H9 (cell line): Measurements from ENCODE around the gene C1orf21. TPM values are rescaled to one million over a fixed set of nuclear protein-coding genes. Genes with fewer than 3 reads are reported as not detected.

Source experiments
- DNase-seq: peaks from one replicate; pipeline ENCODE4 v3.0.0-alpha.2; 2017
- H2AFZ ChIP-seq: one replicate; pipeline ENCODE4 v1.6.1; 2013; ENCODE audit warnings: mild to moderate bottlenecking, low read length, control low read depth, moderate library complexity
- H2AK5ac ChIP-seq: 2 replicates; pipeline ENCODE4 v1.6.1; 2013; ENCODE audit warnings: low read length, control low read depth, mixed read lengths; ENCODE audit not compliant: insufficient read length
- H2BK120ac ChIP-seq: one replicate; pipeline ENCODE4 v1.6.1; 2013; ENCODE audit warnings: low read depth, mild to moderate bottlenecking, low read length, control low read depth, inconsistent platforms; ENCODE audit not compliant: poor library complexity, severe bottlenecking
- H2BK12ac ChIP-seq: 2 replicates; pipeline ENCODE4 v1.6.1; 2013; ENCODE audit warnings: low read length, control low read depth, mixed read lengths, low read depth; ENCODE audit not compliant: insufficient read length
- H2BK15ac ChIP-seq: 2 replicates; pipeline ENCODE4 v1.6.1; 2013; ENCODE audit warnings: low read depth, low read length, control low read depth
- H2BK20ac ChIP-seq: one replicate; pipeline ENCODE4 v1.6.1; 2013; ENCODE audit warnings: low read depth, mild to moderate bottlenecking, low read length, control low read depth, inconsistent platforms; ENCODE audit not compliant: poor library complexity, severe bottlenecking
- H2BK5ac ChIP-seq: 2 replicates; pipeline ENCODE4 v1.6.1; 2013; ENCODE audit warnings: low read length, control low read depth, mixed read lengths; ENCODE audit not compliant: insufficient read length
- H3K14ac ChIP-seq: 2 replicates; pipeline ENCODE4 v1.6.1; 2013; ENCODE audit warnings: low read length, control low read depth; ENCODE audit not compliant: insufficient read depth
- H3K18ac ChIP-seq: 2 replicates; pipeline ENCODE4 v1.6.1; 2013; ENCODE audit warnings: low read depth, mild to moderate bottlenecking, mixed read lengths, low read length, control low read depth; ENCODE audit not compliant: insufficient read length
- H3K23ac ChIP-seq: 2 replicates; pipeline ENCODE4 v1.6.1; 2013; ENCODE audit warnings: low read length, control low read depth, mixed read lengths, low read depth; ENCODE audit not compliant: insufficient read length
- H3K23me2 ChIP-seq: 2 replicates; pipeline ENCODE4 v1.6.1; 2013; ENCODE audit warnings: low read depth, mild to moderate bottlenecking, mixed read lengths, low read length, control low read depth; ENCODE audit not compliant: insufficient read length, poor library complexity, severe bottlenecking
- H3K27ac ChIP-seq: 2 replicates; pipeline ENCODE4 v1.5.1; 2013; ENCODE audit warnings: low read length, control low read depth, mixed read lengths, low read depth; ENCODE audit not compliant: insufficient read length
- H3K27me3 ChIP-seq: 2 replicates; pipeline ENCODE4 v1.6.1; 2013; ENCODE audit warnings: low read length, control low read depth, inconsistent platforms; ENCODE audit not compliant: insufficient read depth
- H3K4ac ChIP-seq: 2 replicates; pipeline ENCODE4 v1.6.1; 2013; ENCODE audit warnings: low read depth, mild to moderate bottlenecking, control low read depth, inconsistent platforms, low read length, moderate library complexity
- H3K4me1 ChIP-seq: 2 replicates; pipeline ENCODE4 v1.6.1; 2013; ENCODE audit warnings: low read length, control low read depth, inconsistent platforms; ENCODE audit not compliant: insufficient read depth
- H3K4me2 ChIP-seq: 2 replicates; pipeline ENCODE4 v1.6.1; 2013; ENCODE audit warnings: low read length, control low read depth, mixed read lengths; ENCODE audit not compliant: insufficient read length, insufficient read depth
- H3K56ac ChIP-seq: 2 replicates; pipeline ENCODE4 v1.6.1; 2013; ENCODE audit warnings: low read depth, mild to moderate bottlenecking, mixed read lengths, low read length, control low read depth; ENCODE audit not compliant: insufficient read length
- H3K79me1 ChIP-seq: 2 replicates; pipeline ENCODE4 v1.6.1; 2013; ENCODE audit warnings: low read depth, mild to moderate bottlenecking, moderate library complexity, low read length, control low read depth, inconsistent platforms; ENCODE audit not compliant: insufficient read depth, poor library complexity, severe bottlenecking
- H3K79me2 ChIP-seq: 2 replicates; pipeline ENCODE4 v1.6.1; 2013; ENCODE audit warnings: low read length, control low read depth, inconsistent platforms; ENCODE audit not compliant: insufficient read depth
- H3K9ac ChIP-seq: 2 replicates; pipeline ENCODE4 v1.6.1; 2013; ENCODE audit warnings: low read length, control low read depth, mixed read lengths; ENCODE audit not compliant: insufficient read length; ENCODE audit errors: extremely low read depth
- H3K9me3 ChIP-seq: one replicate; pipeline ENCODE4 v1.6.1; 2013; ENCODE audit warnings: low read depth, low read length, inconsistent platforms; ENCODE audit not compliant: control insufficient read depth
- H3T11ph ChIP-seq: one replicate; pipeline ENCODE4 v1.6.1; 2013; ENCODE audit warnings: mild to moderate bottlenecking, low read length, control low read depth, inconsistent platforms
- H4K20me1 ChIP-seq: one replicate; pipeline ENCODE4 v1.6.1; 2013; ENCODE audit not compliant: control insufficient read depth, insufficient read length, insufficient read depth
- H4K5ac ChIP-seq: 2 replicates; pipeline ENCODE4 v1.6.1; 2013; ENCODE audit warnings: low read depth, mild to moderate bottlenecking, mixed read lengths, low read length, control low read depth; ENCODE audit not compliant: insufficient read length
- H4K8ac ChIP-seq: replicated peaks from 2 replicates; pipeline ENCODE4 v1.6.1; 2013; ENCODE audit warnings: low read length, control low read depth, mixed read lengths, low read depth; ENCODE audit not compliant: insufficient read length
- H4K91ac ChIP-seq: 2 replicates; pipeline ENCODE4 v1.6.1; 2013; ENCODE audit warnings: low read depth, mild to moderate bottlenecking, moderate library complexity, mixed read lengths, low read length, control low read depth; ENCODE audit not compliant: insufficient read length
- H3K27ac Mint-ChIP-seq, 3 experiments: 2 replicates in 2 of 3; 3 replicates in 1 of 3; pipeline ENCODE4 v1.8.0; 2020 to 2021; ENCODE audit warnings: mixed read lengths in 3 of 3, mild to moderate bottlenecking in 1 of 3, moderate library complexity in 1 of 3
- H3K27me3 Mint-ChIP-seq: 2 replicates; pipeline ENCODE4 v1.8.0; 2021; ENCODE audit warnings: low read depth, mild to moderate bottlenecking, moderate library complexity, mixed read lengths
- H3K36me3 Mint-ChIP-seq, 3 experiments: 2 replicates in 2 of 3; 3 replicates in 1 of 3; pipeline ENCODE4 v1.8.0; 2020 to 2021; ENCODE audit warnings: low read depth in 3 of 3, mixed read lengths in 3 of 3; ENCODE audit not compliant: insufficient read depth in 1 of 3
- H3K4me1 Mint-ChIP-seq, 2 experiments: 2 replicates each; pipeline ENCODE4 v1.8.0; 2020; ENCODE audit warnings: mixed read lengths in 2 of 2
- H3K4me3 Mint-ChIP-seq, 2 experiments: 2 replicates in 1 of 2; 3 replicates in 1 of 2; pipeline ENCODE4 v1.8.0; 2020 to 2021; ENCODE audit warnings: mild to moderate bottlenecking in 2 of 2, mixed read lengths in 2 of 2, moderate library complexity in 1 of 2
- H3K9me3 Mint-ChIP-seq, 2 experiments: 2 replicates in 1 of 2; 3 replicates in 1 of 2; pipeline ENCODE4 v1.8.0; 2020; ENCODE audit warnings: mild to moderate bottlenecking in 2 of 2, mixed read lengths in 2 of 2, moderate library complexity in 1 of 2
- WGBS: extraction: QIAGEN DNeasy Blood & Tissue Kit; methylation state at CpG from one replicate; pipeline ENCODE4 v1.1.7; 2013; ENCODE audit warnings: missing lambda C conversion rate, low lambda C conversion rate, mixed read lengths; ENCODE audit not compliant: insufficient read length; ENCODE audit errors: extremely low coverage; 5-methylcytosine and 5-hydroxymethylcytosine counted together
- total RNA-seq: library from RNA; stranded (reverse); gene quantifications from 2 replicates; pipeline ENCODE4 v1.2.1, GENCODE V29; 2021
- TF ChIP-seq, protein P1 (sequence below): fragments of 200-600 bp; sonication (generic); conservative IDR thresholded peaks from 3 replicates; pipeline ENCODE4 v1.8.0; 2021; ENCODE audit warnings: antibody characterized with exemption, mild to moderate bottlenecking

Gene C1orf21
- total RNA-seq, 1 experiment from 2014 or later: 36.0 TPM

DNA sequence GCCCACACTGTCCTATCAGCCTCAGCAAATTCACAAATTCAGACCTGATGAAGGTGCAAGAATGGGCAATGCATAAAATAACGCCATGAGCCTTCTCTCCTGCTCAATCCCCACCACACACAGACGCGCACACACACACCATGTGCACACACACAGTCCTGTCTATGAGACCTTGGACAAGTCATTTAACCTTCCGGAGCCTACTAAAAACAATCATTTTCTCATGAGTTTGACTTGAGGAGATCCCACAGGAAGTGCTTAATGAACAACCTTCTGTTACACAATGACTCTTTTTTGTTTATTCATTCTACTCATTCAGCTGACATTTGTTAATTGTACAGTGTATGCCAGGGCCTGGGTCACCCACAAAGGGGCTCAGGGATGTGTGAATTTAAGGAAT, 242.4 kb downstream of the C1orf21 start:
- H2BK5ac ChIP-seq: no peak overlapping the region
- Mint-ChIP-seq H3K27ac (0 out of 7 replicates have a peak overlapping the region, but pooled peaks of 1 of the 3 experiments have one; percentile 7), H3K4me3 (no peak overlapping the region), H3K27me3 (no peaks in the 10 kb centered on the region; the same call in 1 of the 2 replicates), H3K36me3 (peaks cover 0 to 3% (median 0%) of the 10 kb centered on the region in 3 experiments; a peak in 1 of 7 replicates), H3K4me1 (peaks cover 17 to 24% of the 10 kb centered on the region in 2 experiments), H3K9me3 (no peaks in the 10 kb centered on the region)
- H2AFZ ChIP-seq: no peak overlapping the region
- H3K56ac ChIP-seq: no peak overlapping the region
- no peak overlapping the region for H3K4me2 ChIP-seq
- H2BK15ac ChIP-seq: no peak overlapping the region
- no peaks in the 10 kb centered on the region; the same call in none of the 2 replicates for H3K4me1 ChIP-seq
- H2BK20ac ChIP-seq: no peak overlapping the region
- no peaks in the 10 kb centered on the region for H3K79me2 ChIP-seq
- no peak overlapping the region for H4K5ac ChIP-seq
- DNase-seq: no peak
- H3K18ac ChIP-seq: no peak overlapping the region
- no peaks in the 10 kb centered on the region for H3K23me2 ChIP-seq
- H3K9me3 ChIP-seq: no peaks in the 10 kb centered on the region
- TF ChIP-seq, protein P1, sequence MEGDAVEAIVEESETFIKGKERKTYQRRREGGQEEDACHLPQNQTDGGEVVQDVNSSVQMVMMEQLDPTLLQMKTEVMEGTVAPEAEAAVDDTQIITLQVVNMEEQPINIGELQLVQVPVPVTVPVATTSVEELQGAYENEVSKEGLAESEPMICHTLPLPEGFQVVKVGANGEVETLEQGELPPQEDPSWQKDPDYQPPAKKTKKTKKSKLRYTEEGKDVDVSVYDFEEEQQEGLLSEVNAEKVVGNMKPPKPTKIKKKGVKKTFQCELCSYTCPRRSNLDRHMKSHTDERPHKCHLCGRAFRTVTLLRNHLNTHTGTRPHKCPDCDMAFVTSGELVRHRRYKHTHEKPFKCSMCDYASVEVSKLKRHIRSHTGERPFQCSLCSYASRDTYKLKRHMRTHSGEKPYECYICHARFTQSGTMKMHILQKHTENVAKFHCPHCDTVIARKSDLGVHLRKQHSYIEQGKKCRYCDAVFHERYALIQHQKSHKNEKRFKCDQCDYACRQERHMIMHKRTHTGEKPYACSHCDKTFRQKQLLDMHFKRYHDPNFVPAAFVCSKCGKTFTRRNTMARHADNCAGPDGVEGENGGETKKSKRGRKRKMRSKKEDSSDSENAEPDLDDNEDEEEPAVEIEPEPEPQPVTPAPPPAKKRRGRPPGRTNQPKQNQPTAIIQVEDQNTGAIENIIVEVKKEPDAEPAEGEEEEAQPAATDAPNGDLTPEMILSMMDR: no peak
- H3K27ac ChIP-seq: no peak overlapping the region
- no peaks in the 10 kb centered on the region; the same call in 1 of the 2 replicates for H3K27me3 ChIP-seq
- H3K9ac ChIP-seq: no peak overlapping the region
- no peaks in the 10 kb centered on the region for H3K79me1 ChIP-seq
- no peaks in the 10 kb centered on the region for H4K20me1 ChIP-seq
- WGBS: no CpG with 5 or more reads among the region's 4 CpGs
- no peak overlapping the region for H3K4ac ChIP-seq
- no peak overlapping the region for H2BK12ac ChIP-seq
- no peak overlapping the region for H4K8ac ChIP-seq
- no peak overlapping the region for H3K23ac ChIP-seq
- H4K91ac ChIP-seq: no peak overlapping the region
- H3K14ac ChIP-seq: no peak overlapping the region
- no peak overlapping the region for H2BK120ac ChIP-seq
- no peak overlapping the region for H2AK5ac ChIP-seq
- H3T11ph ChIP-seq: no peak overlapping the region
